Tibial nerve (tissue), 4 donors: ENCODE measurements around the gene AEBP2.

ENCODE experiments used
- EP300 ChIP-seq, 2 donors: sonication (generic); formaldehyde crosslinking; IDR thresholded peaks; one replicate each; pipeline ENCODE4 v1.6.1; 2017; ENCODE audit warnings: antibody characterized with exemption in 2 of 2, mild to moderate bottlenecking in 1 of 2
- POLR2A ChIP-seq, 2 donors: fragments of 450-650 bp; IDR thresholded peaks; one replicate each; pipeline ENCODE4 v1.6.1; 2017; ENCODE audit warnings: antibody characterized with exemption in 2 of 2, mild to moderate bottlenecking in 2 of 2, moderate library complexity in 2 of 2
- TF ChIP-seq, protein P1 (sequence below), 5 experiments: fragments of 200-600 bp in 3 of 5; fragments of 450-650 bp in 2 of 5; sonication (generic) in 3 of 5; IDR thresholded peaks; one replicate each; pipeline ENCODE4 v1.5.1; 2016 to 2019; ENCODE audit warnings: antibody characterized with exemption in 5 of 5, mild to moderate bottlenecking in 3 of 5, moderate library complexity in 2 of 5

DNA sequence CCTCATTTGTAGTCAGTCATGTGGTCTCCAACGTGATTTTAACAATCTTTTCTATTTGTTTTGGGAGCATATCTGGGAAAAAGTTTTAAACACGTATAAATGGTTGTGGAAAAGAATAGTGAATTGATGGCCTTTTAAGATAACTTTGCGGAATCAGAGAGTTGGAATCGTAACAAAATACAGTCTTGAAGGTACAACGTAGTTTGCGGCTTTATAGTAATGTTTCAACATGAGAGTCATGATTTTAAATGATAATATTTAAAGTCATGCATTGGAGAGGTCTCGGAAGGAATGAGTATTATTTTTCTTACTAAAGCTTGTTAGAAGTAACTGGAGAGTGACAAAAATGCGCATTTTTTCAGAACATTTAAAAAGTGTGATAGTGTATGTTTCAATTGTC, 1.6 kb downstream of the AEBP2 start:
- TF ChIP-seq, protein P1, sequence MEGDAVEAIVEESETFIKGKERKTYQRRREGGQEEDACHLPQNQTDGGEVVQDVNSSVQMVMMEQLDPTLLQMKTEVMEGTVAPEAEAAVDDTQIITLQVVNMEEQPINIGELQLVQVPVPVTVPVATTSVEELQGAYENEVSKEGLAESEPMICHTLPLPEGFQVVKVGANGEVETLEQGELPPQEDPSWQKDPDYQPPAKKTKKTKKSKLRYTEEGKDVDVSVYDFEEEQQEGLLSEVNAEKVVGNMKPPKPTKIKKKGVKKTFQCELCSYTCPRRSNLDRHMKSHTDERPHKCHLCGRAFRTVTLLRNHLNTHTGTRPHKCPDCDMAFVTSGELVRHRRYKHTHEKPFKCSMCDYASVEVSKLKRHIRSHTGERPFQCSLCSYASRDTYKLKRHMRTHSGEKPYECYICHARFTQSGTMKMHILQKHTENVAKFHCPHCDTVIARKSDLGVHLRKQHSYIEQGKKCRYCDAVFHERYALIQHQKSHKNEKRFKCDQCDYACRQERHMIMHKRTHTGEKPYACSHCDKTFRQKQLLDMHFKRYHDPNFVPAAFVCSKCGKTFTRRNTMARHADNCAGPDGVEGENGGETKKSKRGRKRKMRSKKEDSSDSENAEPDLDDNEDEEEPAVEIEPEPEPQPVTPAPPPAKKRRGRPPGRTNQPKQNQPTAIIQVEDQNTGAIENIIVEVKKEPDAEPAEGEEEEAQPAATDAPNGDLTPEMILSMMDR (IDR thresholded peaks at IDR 0.05): no peak
- TF ChIP-seq POLR2A (IDR thresholded peaks at IDR 0.05): no peak
- no peak for TF ChIP-seq EP300 (IDR thresholded peaks at IDR 0.05)
